ENCODE results near the gene PRICKLE1. TPM values are rescaled to one million over a fixed set of nuclear protein-coding genes. Genes with fewer than 3 reads are reported as not detected.

The PRICKLE1 gene
- total RNA-seq, 6 experiments from 2014 or later = 3.7 to 10.0 (median 8.6) TPM

DNA sequence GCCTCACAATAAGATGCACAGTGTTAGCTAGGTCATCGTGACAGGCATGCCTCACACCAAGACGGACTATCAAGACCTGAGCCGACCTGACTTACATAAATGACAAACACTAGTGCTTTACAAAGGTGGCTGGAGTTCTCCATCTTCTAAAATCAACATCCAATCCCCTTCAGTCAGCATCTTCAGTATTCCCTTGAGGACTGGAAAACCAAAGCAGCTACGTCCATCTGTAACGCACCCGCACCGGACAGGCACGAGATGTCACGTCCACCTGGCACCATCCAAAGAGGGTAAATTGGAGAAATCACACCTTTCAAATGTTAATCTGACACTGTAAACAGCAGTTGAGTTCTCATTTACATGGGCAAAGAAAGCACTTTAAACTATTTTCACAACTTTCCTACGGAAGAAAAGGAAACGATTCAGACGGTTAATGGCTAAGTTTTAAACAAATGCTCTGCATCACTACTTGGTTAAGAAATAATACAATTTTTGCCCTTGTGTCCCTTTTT is 130.2 kb downstream of the PRICKLE1 start:
- TF ChIP-seq, protein P1, sequence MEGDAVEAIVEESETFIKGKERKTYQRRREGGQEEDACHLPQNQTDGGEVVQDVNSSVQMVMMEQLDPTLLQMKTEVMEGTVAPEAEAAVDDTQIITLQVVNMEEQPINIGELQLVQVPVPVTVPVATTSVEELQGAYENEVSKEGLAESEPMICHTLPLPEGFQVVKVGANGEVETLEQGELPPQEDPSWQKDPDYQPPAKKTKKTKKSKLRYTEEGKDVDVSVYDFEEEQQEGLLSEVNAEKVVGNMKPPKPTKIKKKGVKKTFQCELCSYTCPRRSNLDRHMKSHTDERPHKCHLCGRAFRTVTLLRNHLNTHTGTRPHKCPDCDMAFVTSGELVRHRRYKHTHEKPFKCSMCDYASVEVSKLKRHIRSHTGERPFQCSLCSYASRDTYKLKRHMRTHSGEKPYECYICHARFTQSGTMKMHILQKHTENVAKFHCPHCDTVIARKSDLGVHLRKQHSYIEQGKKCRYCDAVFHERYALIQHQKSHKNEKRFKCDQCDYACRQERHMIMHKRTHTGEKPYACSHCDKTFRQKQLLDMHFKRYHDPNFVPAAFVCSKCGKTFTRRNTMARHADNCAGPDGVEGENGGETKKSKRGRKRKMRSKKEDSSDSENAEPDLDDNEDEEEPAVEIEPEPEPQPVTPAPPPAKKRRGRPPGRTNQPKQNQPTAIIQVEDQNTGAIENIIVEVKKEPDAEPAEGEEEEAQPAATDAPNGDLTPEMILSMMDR (IDR thresholded peaks at IDR 0.05) = no peak
- Mint-ChIP-seq H3K27ac (no peak overlapping the region), H3K4me1 (ENCODE audit: low read depth) (peaks cover 7% of the 10 kb centered on the region), H3K9me3 (no peaks in the 10 kb centered on the region), H3K4me3 (no peak overlapping the region), H3K27me3 (ENCODE audit: insufficient read depth) (peaks cover 2% of the 10 kb centered on the region), H3K36me3 (ENCODE audit: low read depth) (peaks cover 4% of the 10 kb centered on the region; the same call in 1 of the 2 replicates)
- no peak for DNase-seq

DNA sequence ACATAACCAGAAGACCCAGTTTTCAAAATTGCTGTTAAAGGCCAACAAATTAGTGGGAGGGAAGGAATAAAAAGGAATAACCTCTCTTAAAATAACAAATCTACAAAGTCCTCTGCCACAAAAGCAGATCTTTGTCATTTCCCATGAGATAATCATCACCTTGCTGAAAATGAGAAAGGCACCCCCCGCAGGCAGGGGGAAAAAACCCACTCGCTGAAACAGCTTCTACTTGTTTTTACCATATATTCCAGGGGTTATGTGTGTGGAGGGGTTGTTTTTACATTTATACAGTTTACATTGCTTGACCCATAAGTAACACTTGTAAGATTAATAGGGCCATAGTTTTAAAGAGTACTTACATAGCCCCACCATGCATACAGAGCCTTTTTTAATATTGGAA is 131.0 kb downstream of the PRICKLE1 start:
- Mint-ChIP-seq H3K36me3 (ENCODE audit: low read depth) (peaks cover 4% of the 10 kb centered on the region; the same call in 1 of the 2 replicates), H3K9me3 (no peaks in the 10 kb centered on the region), H3K27ac (no peak overlapping the region), H3K4me1 (ENCODE audit: low read depth) (peaks cover 7% of the 10 kb centered on the region), H3K27me3 (ENCODE audit: insufficient read depth) (peaks cover 2% of the 10 kb centered on the region; the same call in 1 of the 2 replicates), H3K4me3 (no peak overlapping the region)
- TF ChIP-seq, protein P1 (IDR thresholded peaks at IDR 0.05) = no peak
- DNase-seq = no peak

DNA sequence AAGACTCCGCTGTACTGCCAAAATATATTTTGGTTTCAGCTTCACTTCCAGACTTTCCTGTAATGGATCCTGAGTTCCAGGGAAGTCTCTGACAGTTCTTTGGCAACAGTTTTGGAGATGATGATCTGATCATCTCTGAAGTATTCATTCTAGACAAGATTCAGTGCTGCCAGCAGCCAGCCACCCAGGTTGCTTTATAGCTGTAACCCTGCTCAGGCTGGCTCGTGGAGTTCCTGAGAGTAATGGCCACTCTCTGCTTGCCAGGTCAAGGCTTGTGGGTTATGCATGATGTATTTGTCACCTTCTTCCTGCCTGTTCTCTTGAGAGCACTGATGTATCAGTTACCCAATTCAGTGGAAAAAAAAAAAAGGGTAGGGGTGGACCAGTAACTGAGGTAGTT is 139.3 kb downstream of the PRICKLE1 start:
- Mint-ChIP-seq H3K27me3 (ENCODE audit: insufficient read depth) (peaks cover 6% of the 10 kb centered on the region), H3K4me3 (no peak overlapping the region), H3K27ac (no peak overlapping the region; the same call in 1 of the 2 replicates), H3K4me1 (ENCODE audit: low read depth) (peaks cover 7% of the 10 kb centered on the region), H3K36me3 (ENCODE audit: low read depth) (peaks cover 29% of the 10 kb centered on the region), H3K9me3 (no peaks in the 10 kb centered on the region)
- DNase-seq = no peak
- TF ChIP-seq, protein P1 (IDR thresholded peaks at IDR 0.05) = no peak

DNA sequence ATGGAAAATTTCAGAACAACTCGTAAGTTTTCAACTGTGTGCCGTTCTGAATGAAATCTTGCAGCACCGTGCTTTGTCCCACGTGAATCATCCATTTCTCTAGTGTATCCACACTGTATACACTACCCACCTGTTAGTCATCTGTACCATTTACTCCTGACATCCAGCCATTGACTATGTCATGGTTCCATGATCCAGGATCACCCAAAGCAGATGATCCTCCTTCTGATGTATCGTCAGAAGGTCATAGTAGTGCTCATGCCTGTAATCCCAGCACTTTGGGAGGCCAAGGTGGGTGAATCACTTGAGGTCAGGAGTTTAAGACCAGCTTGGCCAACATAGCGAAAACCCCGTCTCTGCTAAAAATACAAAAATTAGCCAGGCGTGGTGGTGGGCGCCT is 140.7 kb downstream of the PRICKLE1 start:
- no peak for DNase-seq
- Mint-ChIP-seq H3K27me3 (ENCODE audit: insufficient read depth) (peaks cover 6% of the 10 kb centered on the region), H3K27ac (no peak overlapping the region), H3K9me3 (no peaks in the 10 kb centered on the region), H3K4me3 (no peak overlapping the region), H3K36me3 (ENCODE audit: low read depth) (peaks cover 43% of the 10 kb centered on the region), H3K4me1 (ENCODE audit: low read depth) (peaks cover 7% of the 10 kb centered on the region)
- TF ChIP-seq, protein P1 (IDR thresholded peaks at IDR 0.05) = no peak

DNA sequence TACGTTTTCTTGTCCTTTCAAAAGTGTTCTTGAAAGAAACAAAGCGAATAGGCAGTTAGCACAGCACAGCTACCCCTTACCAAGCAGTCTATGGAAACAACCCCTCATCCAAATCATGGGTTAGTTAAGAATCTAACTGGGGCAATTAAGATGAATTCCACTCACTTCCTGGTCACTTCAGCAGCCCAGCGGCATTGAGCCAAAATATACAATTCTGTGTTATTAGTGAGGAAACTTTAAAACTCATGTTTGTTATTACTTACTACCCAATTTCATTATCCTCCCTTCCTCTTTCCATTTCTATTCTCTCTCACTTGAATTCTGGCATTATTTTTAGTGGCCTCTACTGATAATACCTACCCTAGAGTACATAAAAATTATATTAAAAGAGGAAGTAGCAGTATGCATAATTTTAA is 142.2 kb downstream of the PRICKLE1 start:
- Mint-ChIP-seq H3K4me1 (ENCODE audit: low read depth) (peaks cover 7% of the 10 kb centered on the region), H3K9me3 (no peaks in the 10 kb centered on the region), H3K4me3 (no peak overlapping the region), H3K36me3 (ENCODE audit: low read depth) (peaks cover 53% of the 10 kb centered on the region), H3K27me3 (ENCODE audit: insufficient read depth) (peaks cover 4% of the 10 kb centered on the region), H3K27ac (no peak overlapping the region)
- no peak for DNase-seq
- TF ChIP-seq, protein P1 (IDR thresholded peaks at IDR 0.05) = no peak

Measured in HFFc6 (cell line).